ENCODE results near the gene BUB1. TPM values are rescaled to one million over a fixed set of nuclear protein-coding genes. Genes with fewer than 3 reads are reported as not detected.
A peak's percentile ranks its signal among the peaks of the same experiment; 100 is the strongest.

BUB1 gene
- total RNA-seq, 4 donors from 2014 or later = 0.40 to 2.3 (median 1.0) TPM; not detected in 1

GRCh38 chr2:110678457-110679336 lies 834 bp upstream of the BUB1 start:
- peaks cover 0 to 23% (median 12%) of the 10 kb centered on the region in 3 donors for H3K4me1 ChIP-seq
- H3K4me3 ChIP-seq = peak overlapping the region; percentile 57 to 75
- ATAC-seq = peak; percentile 33
- no peaks in the 10 kb centered on the region for H3K27me3 ChIP-seq
- TF ChIP-seq POLR2A (IDR thresholded peaks at IDR 0.05) (no peak), POLR2AphosphoS5 (IDR thresholded peaks at IDR 0.05) (no peak), CTCF (IDR thresholded peaks at IDR 0.05) (no peak), EP300 (IDR thresholded peaks at IDR 0.05) (no peak)
- no peaks in the 10 kb centered on the region for H3K36me3 ChIP-seq
- no peaks in the 10 kb centered on the region for H3K9me3 ChIP-seq
- 0 to 2% methylated on average over 16 to 22 of the region's 28 CpGs for WGBS, 2 donors (ENCODE audit: low coverage in 1 of 2)
- H3K27ac ChIP-seq = peak overlapping the region; percentile 76 to 92 (median 88)

- no peaks in the 10 kb centered on the region for H3K9me3 ChIP-seq
- ATAC-seq = no peak
- H3K27ac ChIP-seq = no peak overlapping the region
Measured at GRCh38 chr2:110677080-110677479, 783 bp downstream of the BUB1 start.

GRCh38 chr2:110675679-110676078 lies 2.2 kb downstream of the BUB1 start:
- ATAC-seq = no peak
- WGBS, 2 donors (ENCODE audit: low coverage in 1 of 2) = 86 to 100% methylated on average over 5 to 6 of the region's 6 CpGs
- Histone ChIP-seq H3K4me3 (no peak overlapping the region), H3K9me3 (no peaks in the 10 kb centered on the region), H3K27me3 (peaks cover 10% of the 10 kb centered on the region), H3K36me3 (no peaks in the 10 kb centered on the region), H3K27ac (no peak overlapping the region), H3K4me1 (peaks cover 0 to 23% (median 12%) of the 10 kb centered on the region in 3 donors)
- TF ChIP-seq EP300 (IDR thresholded peaks at IDR 0.05) (no peak), POLR2A (IDR thresholded peaks at IDR 0.05) (no peak), POLR2AphosphoS5 (IDR thresholded peaks at IDR 0.05) (no peak), CTCF (IDR thresholded peaks at IDR 0.05) (no peak)

More at GRCh38 chr2:110677080-110677479, 783 bp downstream of the BUB1 start:
- Histone ChIP-seq H3K4me1 (peaks cover 0 to 23% (median 12%) of the 10 kb centered on the region in 3 donors), H3K36me3 (no peaks in the 10 kb centered on the region), H3K4me3 (no peak overlapping the region), H3K27me3 (peaks cover 10% of the 10 kb centered on the region)
- 3 to 6% methylated on average over 5 of the region's 5 CpGs for WGBS, 2 donors (ENCODE audit: low coverage in 1 of 2)
- no peak for TF ChIP-seq POLR2AphosphoS5 (IDR thresholded peaks at IDR 0.05)
- no peak for TF ChIP-seq CTCF (IDR thresholded peaks at IDR 0.05)
- no peak for TF ChIP-seq EP300 (IDR thresholded peaks at IDR 0.05)
- TF ChIP-seq POLR2A (IDR thresholded peaks at IDR 0.05) = no peak

DNA sequence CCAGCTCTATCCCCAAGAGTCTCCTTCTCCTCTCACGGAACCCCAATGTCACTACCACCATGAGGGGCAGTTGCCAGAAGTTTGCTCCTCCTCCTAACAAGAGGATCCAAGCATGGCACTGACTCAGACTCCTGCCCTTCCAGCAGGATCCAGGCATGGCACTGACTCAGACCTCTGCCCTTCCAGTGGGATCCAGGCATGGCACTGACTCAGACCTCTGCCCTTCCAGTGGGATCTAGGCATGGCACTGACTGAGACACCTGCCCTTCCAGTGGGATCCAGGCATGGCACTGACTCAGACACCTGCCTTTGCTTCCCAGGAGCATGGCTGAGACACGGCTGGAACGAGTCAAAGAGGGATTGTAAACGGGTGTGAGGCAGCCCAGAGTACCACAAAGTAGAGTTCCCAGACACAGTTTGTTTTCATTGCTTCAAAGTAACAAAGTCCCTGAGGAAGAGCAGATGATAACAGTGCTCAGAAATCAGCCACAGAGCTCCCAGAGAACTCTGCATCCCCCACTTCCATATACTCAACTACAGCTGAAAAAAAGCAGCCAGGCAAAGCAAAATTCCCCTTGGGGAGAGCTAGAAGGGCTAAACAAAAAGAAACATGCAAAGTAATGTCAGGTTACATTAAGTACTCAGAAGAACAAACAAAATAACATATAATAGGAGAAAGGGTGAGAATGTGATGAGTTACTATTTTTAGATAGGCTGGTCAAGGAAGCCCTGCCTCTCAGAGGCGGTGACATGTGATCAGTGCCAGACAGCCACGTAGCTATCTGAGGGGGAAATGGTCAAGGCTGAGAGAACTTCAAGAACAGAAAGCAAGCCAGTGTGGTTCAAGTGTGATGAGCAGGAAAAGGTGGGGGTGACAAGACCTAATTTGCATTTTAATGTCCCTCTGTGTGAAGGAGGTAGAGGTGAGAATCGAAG lies 3.0 kb downstream of the BUB1 start:
- no peak overlapping the region for H3K4me3 ChIP-seq
- no peaks in the 10 kb centered on the region for H3K9me3 ChIP-seq
- H3K4me1 ChIP-seq = peaks cover 0 to 21% (median 12%) of the 10 kb centered on the region in 3 donors
- TF ChIP-seq EP300 (IDR thresholded peaks at IDR 0.05) (no peak), POLR2AphosphoS5 (IDR thresholded peaks at IDR 0.05) (no peak), POLR2A (IDR thresholded peaks at IDR 0.05) (no peak), CTCF (IDR thresholded peaks at IDR 0.05) (no peak)
- WGBS, 2 donors (ENCODE audit: low coverage in 1 of 2) = 32 to 34% methylated on average over 3 to 5 of the region's 7 CpGs
- no peak overlapping the region for H3K27ac ChIP-seq
- H3K36me3 ChIP-seq = no peaks in the 10 kb centered on the region
- peaks cover 10% of the 10 kb centered on the region for H3K27me3 ChIP-seq
- ATAC-seq = no peak

All from gastroesophageal sphincter (tissue), 4 donors.